ENCODE data around the gene ARRB1. TPM values are rescaled to one million over a fixed set of nuclear protein-coding genes. Genes with fewer than 3 reads are reported as not detected.

ARRB1 gene
- total RNA-seq, 2 donors from 2014 or later = 10.7 to 14.7 TPM

DNA sequence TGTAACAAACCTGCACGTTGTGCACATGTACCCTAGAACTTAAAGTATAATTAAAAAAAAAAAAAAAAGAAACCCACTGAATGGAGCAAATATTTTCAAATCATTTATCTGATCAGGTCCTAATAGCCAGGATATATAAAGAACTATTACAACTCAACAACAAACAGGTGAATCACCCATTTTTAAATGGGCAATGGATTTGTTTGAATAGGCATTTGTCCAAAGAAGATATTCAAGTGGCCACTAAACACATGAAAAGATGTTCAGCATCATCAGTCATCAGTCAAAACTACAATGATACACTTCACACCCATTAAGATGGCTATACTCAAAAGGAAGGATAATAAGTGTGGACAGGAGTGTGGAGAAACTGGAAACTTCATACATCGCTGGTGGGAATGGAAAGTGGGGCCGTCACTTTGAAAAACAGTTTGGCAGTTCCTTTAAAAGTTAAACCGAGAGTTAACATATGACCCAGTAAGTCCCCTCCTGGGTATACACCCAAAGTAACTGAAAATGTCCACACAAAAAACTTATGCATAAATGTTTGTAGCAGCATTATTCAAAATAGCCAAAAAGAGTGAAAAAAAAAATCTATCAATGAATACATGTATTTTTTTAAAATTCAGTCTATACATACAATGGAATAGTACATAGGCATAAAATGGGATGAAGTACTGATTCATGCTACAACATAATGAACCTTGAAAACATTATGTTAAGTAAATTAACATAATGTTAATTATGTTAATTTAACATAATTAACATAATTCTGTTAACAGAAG is 53.1 kb downstream of the ARRB1 start:
- no peak for ATAC-seq (replicated peaks)
- no peak overlapping the region for H3K27ac Mint-ChIP-seq
- no peaks in the 10 kb centered on the region for H3K36me3 Mint-ChIP-seq (ENCODE audit: low read depth)
- H3K4me3 Mint-ChIP-seq = no peak overlapping the region
- no peaks in the 10 kb centered on the region for H3K4me1 Mint-ChIP-seq
- H3K9me3 Mint-ChIP-seq = no peaks in the 10 kb centered on the region
- H3K27me3 Mint-ChIP-seq = no peaks in the 10 kb centered on the region

GRCh38 chr11:75293903-75294302 is 57.6 kb downstream of the ARRB1 start:
- H3K4me3 Mint-ChIP-seq = no peak overlapping the region
- H3K9me3 Mint-ChIP-seq = no peaks in the 10 kb centered on the region

GRCh38 chr11:75292943-75293342 is 58.5 kb downstream of the ARRB1 start:
- no peaks in the 10 kb centered on the region for H3K27me3 Mint-ChIP-seq
- no peak overlapping the region for H3K27ac Mint-ChIP-seq
- H3K4me1 Mint-ChIP-seq = no peaks in the 10 kb centered on the region
- H3K36me3 Mint-ChIP-seq (ENCODE audit: low read depth) = no peaks in the 10 kb centered on the region
- ATAC-seq (replicated peaks) = no peak
- no peak overlapping the region for H3K4me3 Mint-ChIP-seq
- H3K9me3 Mint-ChIP-seq = no peaks in the 10 kb centered on the region

More at GRCh38 chr11:75293903-75294302, 57.6 kb downstream of the ARRB1 start:
- no peaks in the 10 kb centered on the region for H3K27me3 Mint-ChIP-seq
- no peaks in the 10 kb centered on the region for H3K4me1 Mint-ChIP-seq
- H3K36me3 Mint-ChIP-seq (ENCODE audit: low read depth) = no peaks in the 10 kb centered on the region
- no peak overlapping the region for H3K27ac Mint-ChIP-seq
- ATAC-seq (replicated peaks) = peak; percentile 35

DNA sequence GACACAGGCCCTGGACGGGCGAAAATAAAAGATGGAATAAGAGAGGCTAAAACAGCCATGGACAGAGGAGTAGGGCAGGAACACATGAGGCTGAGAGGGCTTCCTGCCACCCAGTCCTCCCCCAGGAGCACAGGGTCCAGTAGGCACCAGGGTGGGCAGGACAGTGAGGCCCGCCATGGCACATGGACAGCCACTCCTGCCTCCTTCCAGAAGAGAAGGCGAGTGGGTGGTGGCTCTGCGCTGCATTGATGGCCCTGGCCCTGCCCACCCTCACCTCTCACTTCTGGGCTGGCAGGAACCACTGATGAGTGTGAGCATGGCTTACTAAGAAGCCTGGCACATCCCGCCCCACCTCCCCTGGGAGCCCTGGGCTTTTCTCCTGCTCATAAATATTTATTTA is 59.7 kb downstream of the ARRB1 start:
- Mint-ChIP-seq H3K4me1 (no peaks in the 10 kb centered on the region), H3K9me3 (no peaks in the 10 kb centered on the region), H3K27me3 (no peaks in the 10 kb centered on the region), H3K36me3 (ENCODE audit: low read depth) (peaks cover 5% of the 10 kb centered on the region), H3K4me3 (no peak overlapping the region), H3K27ac (peak overlapping the region; percentile 82)
- no peak for ATAC-seq (replicated peaks)

- no peaks in the 10 kb centered on the region for H3K4me1 Mint-ChIP-seq
- H3K4me3 Mint-ChIP-seq = no peak overlapping the region
- peaks cover 5% of the 10 kb centered on the region for H3K36me3 Mint-ChIP-seq (ENCODE audit: low read depth)
- no peaks in the 10 kb centered on the region for H3K9me3 Mint-ChIP-seq
- H3K27me3 Mint-ChIP-seq = no peaks in the 10 kb centered on the region
- no peak for ATAC-seq (replicated peaks)
- H3K27ac Mint-ChIP-seq = peak overlapping the region; percentile 7
Measured at GRCh38 chr11:75289919-75290318, 61.5 kb downstream of the ARRB1 start.

DNA sequence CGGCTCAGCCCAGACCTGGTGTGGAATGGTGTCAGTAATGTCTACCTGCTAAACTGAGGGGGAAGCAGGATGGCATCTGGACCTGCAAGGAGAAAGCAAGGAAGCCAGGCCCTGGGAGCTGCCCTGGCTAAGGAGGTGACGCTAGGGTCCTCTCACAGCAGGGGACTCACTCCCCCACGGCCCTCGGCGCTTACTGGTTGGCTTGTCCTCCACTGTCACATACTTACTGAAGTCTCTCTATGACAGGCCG is 62.0 kb downstream of the ARRB1 start:
- Mint-ChIP-seq H3K4me1 (no peaks in the 10 kb centered on the region), H3K4me3 (no peak overlapping the region), H3K27ac (no peak overlapping the region), H3K27me3 (no peaks in the 10 kb centered on the region), H3K36me3 (ENCODE audit: low read depth) (peaks cover 5% of the 10 kb centered on the region), H3K9me3 (no peaks in the 10 kb centered on the region)
- no peak for ATAC-seq (replicated peaks)

DNA sequence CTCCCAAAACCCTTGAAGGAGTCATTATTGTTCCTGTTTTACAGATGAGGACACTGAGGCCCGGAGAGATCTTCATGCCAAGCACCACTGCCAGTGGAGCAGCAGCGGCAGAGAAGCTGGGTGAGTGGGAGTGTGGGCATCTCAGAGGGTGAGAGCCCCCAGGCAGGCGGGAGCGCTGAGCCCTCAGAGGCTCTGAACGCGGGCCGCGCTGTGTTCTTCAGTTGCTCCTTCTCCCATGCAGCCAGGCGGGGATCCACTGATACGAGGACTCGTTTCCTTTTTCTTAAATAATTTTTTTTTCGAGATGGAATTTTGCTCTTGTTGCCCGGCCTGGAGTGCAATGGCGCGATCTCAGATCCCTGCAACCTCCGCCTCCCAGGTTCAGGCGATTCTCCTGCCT is 63.9 kb downstream of the ARRB1 start:
- Mint-ChIP-seq H3K27me3 (no peaks in the 10 kb centered on the region), H3K4me1 (no peaks in the 10 kb centered on the region), H3K27ac (no peak overlapping the region), H3K36me3 (ENCODE audit: low read depth) (peaks cover 5% of the 10 kb centered on the region), H3K9me3 (no peaks in the 10 kb centered on the region), H3K4me3 (no peak overlapping the region)
- no peak for ATAC-seq (replicated peaks)

DNA sequence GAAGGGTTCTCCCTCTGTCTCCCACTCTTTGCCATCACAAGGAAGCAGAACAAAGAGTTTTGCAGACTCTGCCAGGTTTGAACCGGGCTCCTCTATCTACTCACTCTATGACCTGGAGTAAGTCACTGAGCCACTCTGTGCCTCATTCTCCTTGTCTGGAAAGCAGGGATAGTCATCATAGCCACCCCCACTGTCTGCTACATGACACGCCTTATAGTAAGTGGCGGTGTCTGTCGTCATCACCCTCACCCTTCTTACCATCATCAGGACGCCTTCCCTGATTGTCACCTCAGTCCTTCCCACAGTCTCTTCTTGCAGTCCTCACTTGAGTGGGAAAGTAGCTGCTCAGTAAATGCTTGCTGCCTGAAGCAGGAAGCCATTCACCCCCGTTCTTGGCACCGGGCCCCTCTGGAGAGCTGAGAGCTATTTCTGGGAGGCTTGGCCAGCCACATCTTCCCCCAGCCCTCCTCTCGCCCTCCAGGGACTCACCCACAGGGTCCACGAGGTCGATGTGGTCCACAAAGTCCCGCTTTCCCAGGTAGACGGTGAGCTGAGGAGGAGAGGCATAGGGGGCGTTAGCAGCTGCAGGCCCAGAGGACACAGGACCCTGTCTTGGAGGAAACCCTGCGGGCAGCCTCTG is 64.5 kb downstream of the ARRB1 start:
- no peak for ATAC-seq (replicated peaks)

DNA sequence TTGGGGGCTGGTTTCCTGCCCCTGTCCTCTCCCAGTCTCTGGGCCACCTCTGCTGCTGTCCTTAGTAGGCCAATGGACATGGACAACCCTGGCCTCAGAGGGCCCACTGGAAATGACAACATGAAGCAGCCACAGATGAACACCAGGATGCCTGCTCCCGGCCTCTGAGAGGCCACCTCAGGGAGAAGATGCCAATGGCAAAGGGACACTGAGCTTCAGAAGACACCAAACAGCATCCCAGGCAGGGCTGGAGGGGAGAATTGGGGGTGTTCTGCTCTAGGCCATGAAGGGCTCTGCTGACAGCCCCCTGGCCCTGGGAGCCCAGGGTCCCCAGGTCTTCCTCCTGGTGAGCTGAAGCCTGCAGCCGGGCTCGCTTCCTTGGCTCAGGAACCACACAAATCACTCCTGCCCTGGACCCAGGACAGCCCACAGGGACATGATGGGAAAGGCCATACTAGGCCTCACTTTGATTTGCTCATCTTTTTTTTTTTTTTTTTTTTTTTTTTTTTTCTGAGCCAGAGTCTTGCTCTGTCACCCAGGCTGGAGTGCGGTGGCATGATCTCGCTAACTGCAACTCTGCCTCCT is 65.6 kb downstream of the ARRB1 start:
- no peak for ATAC-seq (replicated peaks)
- Mint-ChIP-seq H3K4me3 (no peak overlapping the region), H3K27ac (no peak overlapping the region), H3K27me3 (no peaks in the 10 kb centered on the region), H3K36me3 (ENCODE audit: low read depth) (peaks cover 5% of the 10 kb centered on the region), H3K9me3 (no peaks in the 10 kb centered on the region), H3K4me1 (no peaks in the 10 kb centered on the region)

More for the DNA sequence above, 64.5 kb downstream of the ARRB1 start:
- Mint-ChIP-seq H3K4me3 (no peak overlapping the region), H3K27ac (peak overlapping the region; percentile 58), H3K4me1 (no peaks in the 10 kb centered on the region), H3K9me3 (no peaks in the 10 kb centered on the region), H3K27me3 (no peaks in the 10 kb centered on the region), H3K36me3 (ENCODE audit: low read depth) (peaks cover 5% of the 10 kb centered on the region)

GRCh38 chr11:75283391-75283931 is 68.0 kb downstream of the ARRB1 start:
- Mint-ChIP-seq H3K4me1 (peaks cover 8% of the 10 kb centered on the region), H3K9me3 (no peaks in the 10 kb centered on the region), H3K27ac (no peak overlapping the region), H3K27me3 (no peaks in the 10 kb centered on the region), H3K4me3 (no peak overlapping the region), H3K36me3 (ENCODE audit: low read depth) (peaks cover 5% of the 10 kb centered on the region)
- no peak for ATAC-seq (replicated peaks)

DNA sequence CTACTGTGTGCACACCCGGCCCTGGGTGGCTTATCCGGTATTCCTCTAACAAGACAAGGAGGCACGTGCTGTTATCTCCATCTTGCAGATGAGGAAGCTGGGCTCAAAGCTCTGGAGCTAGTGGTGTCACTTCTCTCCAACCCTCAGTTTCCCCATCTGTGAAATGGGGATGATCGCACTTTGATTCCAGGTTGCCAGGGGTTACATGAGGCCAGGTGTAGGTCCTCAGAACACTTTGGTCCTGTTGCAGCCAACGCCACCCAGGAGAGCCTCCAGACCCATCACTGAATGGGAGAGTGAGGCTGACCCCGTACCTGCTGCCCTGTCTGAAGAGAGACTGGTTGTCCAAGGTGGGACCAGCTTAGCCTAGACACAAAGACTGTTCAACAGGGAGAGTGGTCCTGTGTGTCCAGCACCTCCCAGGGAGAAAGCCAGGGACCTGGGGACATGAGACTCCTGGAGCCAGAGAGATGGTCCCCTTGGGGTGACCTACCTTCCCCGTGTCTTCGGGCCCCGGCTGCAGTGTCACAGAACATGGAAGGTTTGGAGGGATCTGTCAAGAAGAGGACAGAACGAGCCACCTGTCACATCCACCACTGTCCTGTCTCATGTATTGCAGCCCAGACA is 69.9 kb downstream of the ARRB1 start:
- Mint-ChIP-seq H3K36me3 (ENCODE audit: low read depth) (no peaks in the 10 kb centered on the region), H3K9me3 (no peaks in the 10 kb centered on the region), H3K27me3 (no peaks in the 10 kb centered on the region), H3K27ac (no peak overlapping the region), H3K4me1 (peaks cover 14% of the 10 kb centered on the region), H3K4me3 (no peak overlapping the region)
- ATAC-seq (replicated peaks) = no peak

- no peak overlapping the region for H3K27ac Mint-ChIP-seq
- H3K4me3 Mint-ChIP-seq = no peak overlapping the region
- ATAC-seq (replicated peaks) = no peak
- no peaks in the 10 kb centered on the region for H3K36me3 Mint-ChIP-seq (ENCODE audit: low read depth)
- H3K4me1 Mint-ChIP-seq = peaks cover 21% of the 10 kb centered on the region
- no peaks in the 10 kb centered on the region for H3K9me3 Mint-ChIP-seq
- no peaks in the 10 kb centered on the region for H3K27me3 Mint-ChIP-seq
Measured at GRCh38 chr11:75280770-75281468, 70.5 kb downstream of the ARRB1 start.

GRCh38 chr11:75280227-75280701 is 71.2 kb downstream of the ARRB1 start:
- Mint-ChIP-seq H3K27me3 (no peaks in the 10 kb centered on the region), H3K4me3 (no peak overlapping the region), H3K27ac (no peak overlapping the region), H3K36me3 (ENCODE audit: low read depth) (no peaks in the 10 kb centered on the region), H3K9me3 (no peaks in the 10 kb centered on the region), H3K4me1 (peaks cover 26% of the 10 kb centered on the region)
- ATAC-seq (replicated peaks) = peak; percentile 73

- no peak overlapping the region for H3K4me3 Mint-ChIP-seq
- no peaks in the 10 kb centered on the region for H3K36me3 Mint-ChIP-seq (ENCODE audit: low read depth)
- no peaks in the 10 kb centered on the region for H3K9me3 Mint-ChIP-seq
- no peak overlapping the region for H3K27ac Mint-ChIP-seq
- ATAC-seq (replicated peaks) = no peak
- no peaks in the 10 kb centered on the region for H3K27me3 Mint-ChIP-seq
- H3K4me1 Mint-ChIP-seq = peaks cover 26% of the 10 kb centered on the region
Measured at GRCh38 chr11:75279273-75279672, 72.2 kb downstream of the ARRB1 start.
